CD4-positive, alpha-beta T cell treated with Interleukin-6 for 4 hours (primary cell): Measurements from ENCODE around the gene DDX27.

Source experiments
- DNase-seq: peaks from one replicate; pipeline ENCODE4 v3.0.0-alpha.2; 2020; ENCODE audit warnings: mixed read lengths

Gene DDX27

GRCh38 chr20:49278818-49279676, 59.8 kb downstream of the DDX27 start:
- peak; percentile 21 for DNase-seq

- DNase-seq, result no peak
Measured at GRCh38 chr20:49279677-49280462, 60.7 kb downstream of the DDX27 start.

GRCh38 chr20:49280463-49281058, 61.3 kb downstream of the DDX27 start:
- DNase-seq, result no peak

DNA sequence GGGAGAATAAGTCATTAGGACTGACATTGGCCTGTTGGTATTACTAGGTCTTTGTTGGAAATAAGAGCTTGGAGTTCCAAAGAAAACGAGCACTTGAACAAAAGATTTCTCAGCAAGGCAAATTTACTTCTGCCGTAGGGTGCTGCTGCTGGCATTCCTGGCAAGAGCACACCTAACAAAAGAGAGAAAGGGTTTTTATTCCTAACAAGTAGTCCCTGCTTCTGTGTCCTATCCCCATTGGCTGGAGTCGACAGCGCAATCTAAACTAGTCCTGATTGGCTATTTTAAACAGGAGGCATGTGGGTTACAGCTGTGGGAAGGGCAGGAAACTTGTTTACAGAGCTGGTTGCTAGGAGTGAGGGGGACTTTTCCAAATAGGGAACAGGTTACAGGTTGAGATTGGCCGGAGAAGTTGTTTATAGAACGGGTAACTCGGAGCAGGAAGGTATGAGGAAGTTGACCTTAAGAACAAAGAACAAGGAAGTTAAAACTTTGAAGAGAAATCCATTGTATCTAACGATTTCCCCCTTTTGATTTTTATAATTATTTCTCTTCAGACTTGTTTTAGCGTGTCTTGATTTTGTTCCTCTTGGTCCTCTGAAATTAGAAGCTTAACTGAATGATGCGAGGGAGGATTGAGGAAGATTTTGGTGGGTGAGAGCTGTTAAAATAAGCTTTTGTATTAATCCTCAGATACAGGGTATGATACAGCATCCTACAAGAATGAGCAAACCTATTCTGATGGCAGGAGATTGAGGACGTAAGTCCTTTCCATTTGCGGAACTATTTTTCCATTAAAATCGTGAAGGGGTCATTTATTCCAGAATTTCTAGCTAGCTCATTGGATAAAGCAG, 62.1 kb downstream of the DDX27 start:
- DNase-seq, result no peak

GRCh38 chr20:49281913-49282467, 62.8 kb downstream of the DDX27 start:
- no peak for DNase-seq

DNA sequence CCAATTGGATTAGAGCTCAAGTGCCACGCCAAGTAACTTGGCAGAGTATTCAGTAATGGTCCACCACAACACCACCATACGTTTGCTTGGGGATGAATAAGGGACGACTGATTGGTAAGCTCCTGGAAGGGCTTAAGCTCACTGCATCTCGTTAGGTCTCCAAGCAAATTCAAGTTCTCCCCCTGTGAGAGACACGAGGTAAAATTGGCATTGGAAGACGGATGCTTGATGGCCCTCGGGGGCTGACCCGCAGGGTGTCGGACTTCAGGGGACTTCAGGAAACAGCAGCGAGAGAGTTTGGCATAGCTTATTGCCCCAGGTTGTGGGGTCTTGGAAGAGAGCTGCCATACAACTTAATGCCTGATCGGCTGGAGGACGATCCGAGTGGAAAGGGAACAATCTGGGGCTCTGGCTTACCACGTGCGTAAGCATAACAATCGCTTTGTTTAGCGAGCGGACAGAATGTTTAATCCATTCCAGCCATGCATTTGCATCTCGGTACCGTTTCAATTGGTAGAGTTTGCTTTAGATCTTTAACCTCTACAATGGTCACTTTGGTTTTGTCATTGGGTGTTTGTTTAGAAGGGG, 63.5 kb downstream of the DDX27 start:
- no peak for DNase-seq

DNA sequence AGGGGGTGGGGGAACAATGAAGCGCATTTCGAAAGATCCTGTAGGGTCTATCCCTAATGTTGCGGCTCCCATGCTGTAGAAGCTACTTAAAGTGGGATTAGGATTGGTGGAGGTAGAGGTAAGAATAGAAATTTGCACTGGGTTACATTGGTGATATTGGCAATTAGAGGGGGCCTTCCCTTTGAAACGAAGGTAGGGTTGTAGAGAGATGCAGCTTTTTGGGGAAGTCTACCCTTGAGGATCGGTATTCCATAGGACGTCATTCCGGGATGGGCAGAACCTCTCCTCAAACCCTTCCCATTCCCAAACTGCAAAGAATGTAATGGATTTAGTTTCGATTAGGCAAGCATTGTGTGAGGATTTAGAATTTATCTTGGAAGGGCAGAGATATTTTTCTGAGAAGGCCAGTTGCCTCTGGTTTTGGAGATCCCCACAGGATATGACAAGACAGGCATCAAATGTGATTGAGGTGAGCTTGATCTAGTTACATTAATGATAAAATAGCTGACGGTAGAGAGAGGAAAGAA, 64.0 kb downstream of the DDX27 start:
- no peak for DNase-seq

DNA sequence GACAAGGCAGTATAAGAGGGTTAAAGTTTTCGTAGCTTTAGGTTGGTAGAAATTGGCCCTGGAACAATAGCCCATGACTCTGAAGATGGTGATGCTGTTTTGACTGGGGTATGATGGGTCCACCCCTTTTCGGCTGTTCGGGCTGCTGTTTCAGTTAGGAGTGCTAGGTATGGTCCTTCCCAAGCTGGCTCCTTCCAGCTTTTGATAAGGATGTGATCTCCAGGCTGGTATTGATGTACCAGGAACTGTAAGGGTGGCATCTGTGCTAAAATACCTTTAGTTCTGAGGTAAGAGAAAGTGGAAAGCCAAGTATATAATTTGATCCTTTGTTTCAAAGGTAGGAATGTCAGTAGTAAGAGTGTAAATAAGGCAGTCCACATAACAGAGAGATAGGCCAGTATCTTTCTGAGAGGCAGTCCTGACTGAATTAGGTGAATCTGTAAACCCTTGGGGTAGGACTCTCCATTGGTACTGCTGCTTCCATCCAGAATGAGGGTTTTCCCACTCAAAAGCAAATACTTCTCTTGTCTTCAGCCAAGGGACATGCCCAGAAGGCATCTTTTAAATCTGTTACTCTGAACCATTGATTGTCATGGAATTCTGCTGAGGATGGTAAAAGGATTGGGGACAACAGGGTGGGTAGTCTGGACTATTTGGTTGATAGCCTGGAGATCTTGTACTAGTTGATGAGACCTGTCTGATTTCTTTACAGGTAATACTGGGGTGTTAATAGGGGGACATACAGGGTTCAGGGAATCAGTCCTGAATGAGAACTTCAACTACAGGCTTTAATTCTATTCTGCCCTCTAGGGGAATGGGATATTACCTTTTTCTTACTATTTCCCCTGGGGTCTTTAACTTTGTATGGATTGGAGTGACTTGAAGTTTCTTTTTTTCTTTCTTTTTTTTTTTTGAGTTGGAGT, 64.7 kb downstream of the DDX27 start:
- no peak for DNase-seq

GRCh38 chr20:49284818-49285217, 65.6 kb downstream of the DDX27 start:
- DNase-seq, result no peak

DNA sequence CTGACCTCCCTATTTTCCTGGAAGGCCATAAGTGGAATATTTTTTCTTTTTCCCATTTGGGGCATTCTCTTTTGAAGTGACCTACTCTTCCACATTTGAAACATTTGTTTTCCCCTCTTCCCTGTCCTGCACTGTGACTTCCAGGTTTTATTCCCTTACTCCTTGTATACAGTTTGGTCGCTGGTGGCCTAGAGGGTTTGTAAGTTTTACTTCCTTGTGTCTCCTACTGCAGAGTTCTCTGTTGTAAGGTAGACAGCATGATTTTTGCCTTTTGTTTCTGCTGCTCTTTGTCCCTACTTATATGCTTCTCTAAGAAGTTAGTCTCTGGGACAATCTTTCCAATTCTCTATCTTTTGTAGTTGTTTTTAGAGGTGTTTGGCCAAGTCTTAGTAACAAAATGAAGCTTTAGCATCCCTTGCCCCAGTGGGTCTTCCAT, 66.0 kb downstream of the DDX27 start:
- DNase-seq, result no peak

DNA sequence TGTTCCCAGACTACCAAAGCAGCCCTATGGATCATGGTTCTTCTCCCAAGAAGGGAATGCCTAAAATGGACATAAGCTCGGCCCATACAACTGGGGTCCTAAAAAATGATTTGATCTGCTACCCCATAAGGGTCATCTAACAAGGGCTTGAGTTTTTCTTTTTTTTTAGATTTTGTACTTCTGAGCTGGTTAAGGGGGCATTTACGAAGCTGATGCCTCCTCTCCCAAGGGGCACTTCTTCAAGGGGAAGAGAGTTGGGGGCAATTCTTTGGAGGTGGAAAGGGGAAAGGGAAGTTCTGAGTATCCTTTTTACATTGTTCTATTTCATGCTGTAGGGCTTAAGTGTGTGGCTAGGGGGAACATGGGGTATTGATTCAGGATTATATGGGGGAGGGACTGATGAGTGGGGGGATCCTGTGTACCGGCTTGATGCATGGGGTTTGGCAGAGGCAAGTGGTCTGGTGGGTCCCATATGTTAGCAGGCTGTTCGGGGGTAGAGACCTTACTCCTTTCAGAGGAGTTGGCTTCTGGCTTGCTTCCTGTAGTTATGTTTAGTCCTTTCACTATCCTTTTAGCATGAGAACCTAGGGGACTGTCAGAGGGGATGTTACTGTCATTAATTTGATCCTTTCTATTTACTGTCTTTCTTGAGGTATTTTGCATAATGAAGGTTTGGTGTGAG, 66.7 kb downstream of the DDX27 start:
- no peak for DNase-seq

GRCh38 chr20:49286689-49287551, 67.7 kb downstream of the DDX27 start:
- DNase-seq, result no peak

- no peak for DNase-seq
Measured at GRCh38 chr20:49287555-49288249, 68.5 kb downstream of the DDX27 start.

DNA sequence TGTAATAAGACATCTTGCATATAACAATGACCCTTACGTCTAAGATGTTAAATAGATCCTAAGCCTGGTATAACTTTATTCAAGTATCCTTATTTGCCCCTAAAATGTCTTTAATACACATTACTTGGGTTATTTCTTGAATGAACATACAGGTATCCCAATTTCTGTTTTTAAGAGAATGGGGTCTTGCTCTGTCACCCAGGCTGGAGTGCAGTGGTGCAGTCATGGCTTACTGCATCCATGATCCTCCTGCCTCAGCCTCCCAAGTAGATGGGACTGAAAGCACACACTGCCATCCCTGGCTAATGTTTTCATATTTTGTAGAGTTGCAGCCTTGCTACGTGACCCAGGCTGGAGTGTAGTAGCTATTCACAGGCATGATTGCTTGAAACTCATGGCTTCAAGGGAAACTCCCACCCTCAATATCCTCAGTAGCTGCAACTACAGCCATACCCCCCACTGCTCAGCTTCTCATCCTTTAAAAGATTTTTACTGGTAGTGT, 69.1 kb downstream of the DDX27 start:
- DNase-seq, result no peak

- no peak for DNase-seq
Measured at GRCh38 chr20:49288784-49289696, 69.8 kb downstream of the DDX27 start.

- no peak for DNase-seq
Measured at GRCh38 chr20:49290608-49291191, 71.5 kb downstream of the DDX27 start.
